Loucy (cell line): ENCODE measurements around the gene MRPS34.
"Not testable (repeated sequence)": the region's sequence is repeated elsewhere in the genome, so short reads cannot be mapped to it uniquely, and the experiment has no call there.

Experiments
- H2AFZ ChIP-seq: fragments of 200-600 bp; sonication (generic); 2 replicates; pipeline ENCODE4 v1.6.0; 2016; ENCODE audit warnings: antibody characterized with exemption, mild to moderate bottlenecking, low read length, moderate library complexity
- H3F3A ChIP-seq: fragments of 200-600 bp; 2 replicates; pipeline ENCODE4 v1.6.0; 2016; ENCODE audit warnings: antibody characterized with exemption, low read depth, mild to moderate bottlenecking
- H3K27me3 ChIP-seq: fragments of 200-600 bp; sonication (generic); 2 replicates; pipeline ENCODE4 v1.6.1; 2014; ENCODE audit warnings: low read length, mild to moderate bottlenecking; ENCODE audit not compliant: insufficient read depth, poor library complexity, severe bottlenecking
- H3K36me3 ChIP-seq: fragments of 200-600 bp; sonication (generic); 2 replicates; pipeline ENCODE4 v1.6.1; 2016; ENCODE audit warnings: low read length; ENCODE audit not compliant: insufficient read depth
- H3K4me1 ChIP-seq: fragments of 200-600 bp; sonication (generic); 2 replicates; pipeline ENCODE4 v1.5.1; 2014; ENCODE audit warnings: low read length, mild to moderate bottlenecking; ENCODE audit not compliant: insufficient read depth, poor library complexity, severe bottlenecking
- H3K4me2 ChIP-seq: fragments of 200-600 bp; sonication (generic); 2 replicates; pipeline ENCODE4 v1.6.0; 2014; ENCODE audit warnings: antibody characterized with exemption, low read length, low read depth, mild to moderate bottlenecking; ENCODE audit not compliant: poor library complexity, severe bottlenecking
- H3K4me3 ChIP-seq: fragments of 200-600 bp; sonication (generic); 2 replicates; pipeline ENCODE4 v1.5.1; 2014; ENCODE audit warnings: low read length, mild to moderate bottlenecking, mixed read lengths; ENCODE audit not compliant: poor library complexity, severe bottlenecking
- H3K79me2 ChIP-seq: fragments of 200-600 bp; sonication (generic); 2 replicates; pipeline ENCODE4 v1.6.1; 2014; ENCODE audit warnings: low read length; ENCODE audit not compliant: insufficient read depth
- H3K9ac ChIP-seq: fragments of 200-600 bp; sonication (generic); 2 replicates; pipeline ENCODE4 v1.6.0; 2014; ENCODE audit warnings: mild to moderate bottlenecking, low read depth, low read length, moderate library complexity; ENCODE audit not compliant: poor library complexity, severe bottlenecking
- H3K9me2 ChIP-seq: fragments of 200-600 bp; sonication (generic); replicated peaks from 2 replicates; pipeline ENCODE4 v1.6.1; 2016; ENCODE audit warnings: low read depth, low read length, mixed read lengths
- H3K9me3 ChIP-seq: fragments of 200-600 bp; sonication (generic); 2 replicates; pipeline ENCODE4 v1.6.1; 2014; ENCODE audit warnings: mild to moderate bottlenecking, antibody characterized with exemption, low read length, low read depth; ENCODE audit not compliant: insufficient read depth
- H4K20me1 ChIP-seq: fragments of 200-600 bp; sonication (generic); 2 replicates; pipeline ENCODE4 v1.6.0; 2014; ENCODE audit warnings: antibody characterized with exemption, low read length, mild to moderate bottlenecking; ENCODE audit not compliant: insufficient read depth, poor library complexity, severe bottlenecking
- EZH2phosphoT487 ChIP-seq: fragments of 200-600 bp; IDR thresholded peaks from 2 replicates; pipeline ENCODE4 v1.6.1; 2018; ENCODE audit warnings: antibody characterized with exemption, mild to moderate bottlenecking, moderate library complexity, borderline replicate concordance
- TF ChIP-seq, protein P1 (sequence below): fragments of 200-600 bp; sonication (generic); conservative IDR thresholded peaks from 2 replicates; pipeline ENCODE4 v1.5.1; 2014; ENCODE audit warnings: mild to moderate bottlenecking, antibody characterized with exemption, low read length

Gene MRPS34

GRCh38 chr16:1734816-1735215 lies 38.1 kb downstream of the MRPS34 start:
- Histone ChIP-seq H4K20me1 (no peaks in the 10 kb centered on the region), H3K4me2 (no peak overlapping the region), H3K9ac (no peak overlapping the region), H3F3A (no peaks in the 10 kb centered on the region), H3K27me3 (no peaks in the 10 kb centered on the region), H3K79me2 (no peaks in the 10 kb centered on the region), H3K9me3 (no peaks in the 10 kb centered on the region), H3K36me3 (no peaks in the 10 kb centered on the region; the same call in 1 of the 2 replicates), H3K4me3 (no peak overlapping the region), H2AFZ (no peak overlapping the region), H3K9me2 (no peaks in the 10 kb centered on the region), H3K4me1 (no peaks in the 10 kb centered on the region)
- TF ChIP-seq, protein P1, sequence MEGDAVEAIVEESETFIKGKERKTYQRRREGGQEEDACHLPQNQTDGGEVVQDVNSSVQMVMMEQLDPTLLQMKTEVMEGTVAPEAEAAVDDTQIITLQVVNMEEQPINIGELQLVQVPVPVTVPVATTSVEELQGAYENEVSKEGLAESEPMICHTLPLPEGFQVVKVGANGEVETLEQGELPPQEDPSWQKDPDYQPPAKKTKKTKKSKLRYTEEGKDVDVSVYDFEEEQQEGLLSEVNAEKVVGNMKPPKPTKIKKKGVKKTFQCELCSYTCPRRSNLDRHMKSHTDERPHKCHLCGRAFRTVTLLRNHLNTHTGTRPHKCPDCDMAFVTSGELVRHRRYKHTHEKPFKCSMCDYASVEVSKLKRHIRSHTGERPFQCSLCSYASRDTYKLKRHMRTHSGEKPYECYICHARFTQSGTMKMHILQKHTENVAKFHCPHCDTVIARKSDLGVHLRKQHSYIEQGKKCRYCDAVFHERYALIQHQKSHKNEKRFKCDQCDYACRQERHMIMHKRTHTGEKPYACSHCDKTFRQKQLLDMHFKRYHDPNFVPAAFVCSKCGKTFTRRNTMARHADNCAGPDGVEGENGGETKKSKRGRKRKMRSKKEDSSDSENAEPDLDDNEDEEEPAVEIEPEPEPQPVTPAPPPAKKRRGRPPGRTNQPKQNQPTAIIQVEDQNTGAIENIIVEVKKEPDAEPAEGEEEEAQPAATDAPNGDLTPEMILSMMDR: no peak
- TF ChIP-seq EZH2phosphoT487: no peak

GRCh38 chr16:1734123-1734522 lies 38.8 kb downstream of the MRPS34 start:
- Histone ChIP-seq H3K9ac (no peak overlapping the region), H4K20me1 (no peaks in the 10 kb centered on the region), H3K79me2 (no peaks in the 10 kb centered on the region), H3K9me2 (no peaks in the 10 kb centered on the region), H3K27me3 (no peaks in the 10 kb centered on the region), H3K9me3 (no peaks in the 10 kb centered on the region), H3K4me1 (no peaks in the 10 kb centered on the region), H3K36me3 (no peaks in the 10 kb centered on the region; the same call in 1 of the 2 replicates), H3F3A (no peaks in the 10 kb centered on the region), H3K4me3 (no peak overlapping the region), H2AFZ (no peak overlapping the region), H3K4me2 (no peak overlapping the region)
- TF ChIP-seq, protein P1: no peak
- TF ChIP-seq EZH2phosphoT487: no peak

- H3K79me2 ChIP-seq, H3K27me3 ChIP-seq, H3F3A ChIP-seq, H4K20me1 ChIP-seq, H2AFZ ChIP-seq, H3K4me1 ChIP-seq, H3K9me3 ChIP-seq, H3K36me3 ChIP-seq, H3K4me2 ChIP-seq, H3K4me3 ChIP-seq, H3K9me2 ChIP-seq, H3K9ac ChIP-seq: not testable (repeated sequence)
Observed at GRCh38 chr16:1732551-1732987, 40.4 kb downstream of the MRPS34 start.

GRCh38 chr16:1732071-1732470 lies 40.9 kb downstream of the MRPS34 start:
- Histone ChIP-seq H3K36me3 (no peaks in the 10 kb centered on the region; the same call in 1 of the 2 replicates), H3K79me2 (no peaks in the 10 kb centered on the region), H4K20me1 (no peaks in the 10 kb centered on the region), H3K9me3 (no peaks in the 10 kb centered on the region), H3K4me3 (no peak overlapping the region), H3K4me1 (no peaks in the 10 kb centered on the region), H3K9ac (no peak overlapping the region), H3K4me2 (no peak overlapping the region), H2AFZ (no peak overlapping the region), H3F3A (no peaks in the 10 kb centered on the region), H3K9me2 (no peaks in the 10 kb centered on the region), H3K27me3 (no peaks in the 10 kb centered on the region)
- no peak for TF ChIP-seq EZH2phosphoT487
- TF ChIP-seq, protein P1: no peak
